NCI-H1930 (cell line): ENCODE results near the gene CD244.
"Not testable (repeated sequence)": the region's sequence is repeated elsewhere in the genome, so short reads cannot be mapped to it uniquely, and the experiment has no call there.

ENCODE experiments used
- DNase-seq, 2 experiments: peaks; one replicate each; lab custom pipeline; 2025; lab: John Stamatoyannopoulos, UW

CD244 gene

DNA sequence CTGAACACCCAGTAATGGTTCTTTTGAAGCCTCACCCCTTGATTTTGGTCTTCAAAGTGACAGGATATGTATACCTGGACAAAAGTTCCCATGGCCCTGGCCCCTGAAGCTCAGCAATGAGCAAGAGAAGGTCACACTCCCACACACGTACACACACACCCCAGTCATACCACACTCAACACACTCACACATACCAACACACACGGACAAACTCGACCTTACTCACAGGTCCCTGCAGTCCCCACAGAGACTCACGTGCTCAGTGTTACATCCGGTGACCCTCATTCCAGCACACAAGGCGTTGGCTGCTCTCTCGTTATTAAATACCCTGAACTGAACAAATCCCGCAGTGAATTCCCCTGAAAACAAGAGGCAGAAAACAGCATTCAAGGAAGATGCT, 16.4 kb upstream of the CD244 start:
- DNase-seq = no peak

DNA sequence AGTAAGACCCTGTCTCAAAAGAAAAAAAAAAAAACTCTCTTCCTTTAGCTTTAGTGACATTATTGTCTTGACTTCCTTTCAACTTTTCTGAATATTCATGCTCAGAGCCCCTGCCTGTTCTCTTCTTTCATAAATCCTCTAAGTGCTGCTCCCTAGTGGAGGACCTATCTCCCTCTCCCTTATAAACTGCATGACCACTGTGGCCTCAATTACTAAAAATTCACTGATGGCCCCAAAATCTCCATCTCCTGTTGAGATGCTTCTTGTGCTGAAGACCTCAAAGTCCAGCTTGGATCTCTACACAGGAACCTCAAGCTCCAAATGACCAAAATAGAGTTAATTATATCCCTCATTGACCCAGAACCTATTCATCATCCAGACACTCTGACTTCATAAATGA, 14.5 kb upstream of the CD244 start:
- DNase-seq = no peak

DNA sequence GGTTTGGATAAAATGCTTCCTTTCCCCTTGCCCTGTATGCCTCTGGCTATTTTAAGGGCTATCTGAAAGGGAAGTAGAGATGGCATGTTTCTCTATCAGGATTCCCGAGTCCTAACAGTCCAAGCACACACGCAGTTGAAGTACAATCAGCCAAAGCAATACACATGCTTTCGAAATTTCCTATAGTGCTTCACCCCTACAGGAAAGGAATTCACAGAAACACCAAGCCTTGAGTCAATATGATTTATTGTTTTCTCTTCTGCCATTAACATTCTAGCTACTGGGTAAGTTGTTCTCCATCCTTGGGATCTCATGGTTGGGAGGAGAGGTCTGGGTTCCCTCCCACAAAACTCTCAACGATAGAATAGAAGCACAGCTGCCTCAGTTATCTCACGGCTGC, 13.6 kb upstream of the CD244 start:
- DNase-seq = no peak

DNA sequence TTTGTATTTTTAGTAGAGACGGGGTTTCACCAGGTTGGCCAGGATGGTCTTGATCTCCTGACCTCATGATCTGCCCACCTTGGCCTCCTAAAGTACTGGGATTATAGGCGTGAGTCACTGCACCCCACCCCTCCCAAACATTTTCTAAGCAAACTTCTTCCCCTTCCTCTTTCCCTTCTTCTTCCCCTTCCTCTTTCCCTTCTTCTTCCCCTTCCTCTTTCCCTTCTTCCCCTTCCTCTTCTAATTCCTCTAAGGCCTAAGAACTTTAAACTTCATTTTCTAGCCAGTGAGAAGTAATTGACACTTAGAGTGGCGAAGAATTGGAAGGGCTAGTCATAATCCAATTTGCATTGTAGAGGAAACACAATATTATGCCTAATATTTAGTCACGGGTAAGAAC, 12.9 kb upstream of the CD244 start:
- not testable (repeated sequence) for DNase-seq

GRCh38 chr1:160874935-160875334, 12.2 kb upstream of the CD244 start:
- DNase-seq = no peak

DNA sequence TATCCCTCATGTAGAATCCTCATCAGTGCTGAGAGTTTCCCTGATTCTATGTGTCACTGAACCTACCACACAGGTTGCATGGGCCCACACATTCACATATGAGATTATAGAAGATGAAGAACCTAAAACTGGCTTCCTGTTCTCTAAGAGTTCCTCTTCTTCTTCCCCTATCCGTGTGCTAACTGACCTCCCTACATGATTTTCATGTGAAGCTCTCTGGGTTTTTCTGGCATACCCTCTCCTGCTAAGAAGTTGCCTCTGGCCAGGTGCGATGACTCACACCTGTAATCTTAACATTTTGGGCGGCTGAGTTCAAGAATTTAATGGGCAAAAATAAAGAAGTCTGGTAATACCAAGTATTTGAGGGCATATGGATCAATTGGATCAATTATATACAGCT, 5.5 kb upstream of the CD244 start:
- no peak for DNase-seq

GRCh38 chr1:160867651-160868050, 5.0 kb upstream of the CD244 start:
- DNase-seq = not testable (repeated sequence)

DNA sequence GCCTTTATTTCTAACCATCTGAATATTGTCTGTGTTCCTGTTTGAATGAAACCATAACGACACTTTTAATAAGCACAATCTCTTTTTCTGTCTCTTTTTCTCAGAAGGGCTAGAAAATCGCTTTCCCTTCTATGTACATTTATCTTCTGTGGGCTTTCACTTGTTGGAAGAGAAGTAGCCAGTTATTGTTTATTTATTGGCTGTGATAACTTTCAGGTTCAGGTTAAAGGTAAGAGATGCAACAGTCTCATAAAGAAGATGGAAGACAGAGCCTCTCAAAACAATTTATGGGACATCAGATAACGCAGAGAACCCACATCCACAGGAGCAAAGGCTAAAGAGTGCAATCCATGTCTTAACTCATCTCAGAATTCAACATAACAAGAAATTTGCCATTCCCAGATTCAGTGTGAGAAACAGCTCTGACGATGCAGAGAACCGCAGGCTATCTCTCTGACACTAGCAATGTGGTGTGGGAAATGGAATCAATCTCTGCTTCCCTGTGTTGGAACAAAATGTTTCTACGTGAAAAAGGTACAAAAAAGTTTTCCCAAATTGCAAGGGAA, 4.1 kb upstream of the CD244 start:
- no peak for DNase-seq

DNA sequence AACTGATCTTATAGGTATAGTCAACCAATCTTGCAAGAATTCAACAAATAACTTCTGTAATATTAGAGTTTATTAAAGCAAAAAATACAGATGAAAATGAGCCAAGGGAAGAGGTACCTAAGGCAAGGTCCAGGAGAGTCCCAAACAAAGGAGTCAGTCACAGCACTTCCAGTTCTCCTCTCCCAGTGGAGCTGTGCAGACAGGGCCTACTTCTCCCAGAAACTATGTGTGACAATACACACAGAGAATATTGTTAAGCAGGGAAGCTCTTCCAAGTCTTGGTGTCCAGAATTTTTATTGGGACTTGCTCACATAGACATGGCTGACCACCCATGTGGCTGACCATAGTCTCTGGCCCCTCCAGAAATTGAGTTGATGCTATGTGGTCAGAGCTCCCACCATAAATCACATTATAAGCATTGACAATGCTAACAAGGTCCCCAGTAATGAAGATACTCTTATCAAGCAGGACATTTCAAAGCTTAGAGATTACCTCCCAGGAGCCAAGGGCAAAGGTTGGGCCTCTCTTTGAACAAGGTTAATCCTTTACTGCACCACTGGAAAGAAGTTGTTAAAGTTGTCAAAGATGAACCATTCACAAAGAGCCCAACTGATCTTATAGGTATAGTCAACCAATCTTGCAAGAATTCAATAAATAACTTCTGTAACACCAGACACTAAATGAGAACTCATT, 3.5 kb upstream of the CD244 start:
- DNase-seq = no peak

- no peak for DNase-seq
These were observed 2.6 kb upstream of the CD244 start for GRCh38 chr1:160865337-160865736.

DNA sequence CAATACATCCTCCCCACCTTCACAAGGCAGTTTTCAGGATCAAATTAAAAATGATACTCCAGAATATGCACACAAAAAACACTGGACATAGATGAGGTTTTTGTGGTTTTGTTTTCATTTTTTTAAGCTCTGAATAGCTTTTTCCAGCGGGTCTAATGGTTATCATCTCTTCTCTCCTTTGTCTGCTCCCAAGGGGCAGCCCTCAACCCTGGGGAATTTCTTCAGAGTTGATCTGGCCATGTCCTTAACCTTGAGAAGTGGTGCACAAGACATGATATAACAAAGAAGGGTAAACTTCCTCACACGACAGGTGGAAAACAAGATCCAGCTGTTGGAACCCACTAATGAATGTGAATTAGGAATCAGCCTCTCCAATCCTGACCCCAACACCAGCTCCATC, 1.5 kb upstream of the CD244 start:
- no peak for DNase-seq

GRCh38 chr1:160863774-160864131, 1.1 kb upstream of the CD244 start:
- no peak for DNase-seq

GRCh38 chr1:160863061-160863773, 530 bp upstream of the CD244 start:
- no peak for DNase-seq

DNA sequence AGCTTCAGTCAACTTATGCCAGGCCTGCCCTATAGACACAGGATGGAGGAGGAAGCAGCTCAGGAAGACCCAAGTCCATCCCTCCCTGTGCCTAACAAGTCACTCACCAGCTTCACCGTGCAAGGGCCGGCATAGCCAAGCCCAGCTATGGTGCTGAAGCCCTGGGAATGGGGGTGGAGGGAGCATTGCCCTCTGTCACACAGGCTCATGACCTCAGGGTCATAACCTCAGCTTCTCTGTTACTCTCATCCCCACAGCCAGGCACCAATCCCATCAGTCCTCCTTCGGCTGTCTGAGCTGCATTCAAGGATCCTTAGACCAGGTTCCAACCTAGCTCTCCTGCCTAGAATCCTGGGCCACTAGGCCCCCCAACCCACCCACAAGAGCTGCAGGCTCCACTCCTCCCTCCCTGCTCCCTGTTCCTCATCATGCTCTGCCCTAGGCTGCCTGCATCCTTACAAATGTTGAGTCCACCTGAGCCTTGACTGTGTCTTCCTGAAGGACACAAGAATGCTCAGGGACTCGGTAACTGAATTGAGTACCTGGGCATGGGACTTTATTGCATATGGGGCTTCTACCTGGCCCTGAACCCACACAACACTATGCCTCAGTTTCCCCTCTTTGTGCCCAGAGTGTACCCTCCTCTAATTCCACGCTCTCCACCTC, 1.7 kb downstream of the CD244 start:
- DNase-seq = no peak

DNA sequence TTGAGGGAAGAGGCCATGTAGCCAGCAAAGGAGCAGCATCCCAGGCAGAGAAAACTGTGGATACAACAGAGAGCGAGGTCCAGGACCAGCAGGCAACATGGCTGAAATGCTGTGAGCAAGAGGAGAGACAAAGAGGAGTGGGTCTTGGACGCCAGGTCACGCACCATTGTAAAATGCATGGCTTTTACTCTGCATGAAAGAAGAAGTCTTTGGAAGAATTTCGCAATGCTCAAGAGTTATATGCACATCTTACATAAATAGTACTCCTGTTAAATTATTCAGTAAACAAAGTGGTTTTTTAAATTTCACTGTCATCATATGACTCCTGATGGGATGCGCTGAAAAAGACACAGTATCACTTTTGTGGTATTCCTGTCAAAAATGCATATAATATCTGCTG, 3.5 kb downstream of the CD244 start:
- DNase-seq = no peak

DNA sequence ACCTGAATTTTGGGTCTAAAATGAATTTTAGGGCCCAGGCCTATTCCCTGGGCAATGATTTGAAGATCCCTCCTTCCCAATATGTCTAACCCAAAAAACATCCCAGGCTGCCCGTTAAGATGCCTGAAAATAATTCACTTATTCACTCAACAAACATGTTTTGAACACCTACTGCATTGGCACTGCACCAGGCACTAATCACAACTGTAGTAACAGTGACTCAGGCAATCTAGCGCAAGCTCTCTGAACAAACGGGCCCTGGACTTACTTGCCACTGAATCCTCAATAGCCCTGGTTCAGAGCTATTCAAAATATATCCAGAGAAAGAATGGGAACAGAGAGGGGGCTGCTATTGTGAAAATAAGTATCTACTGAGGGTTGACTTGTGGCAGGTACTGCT, 4.2 kb downstream of the CD244 start:
- DNase-seq = no peak

DNA sequence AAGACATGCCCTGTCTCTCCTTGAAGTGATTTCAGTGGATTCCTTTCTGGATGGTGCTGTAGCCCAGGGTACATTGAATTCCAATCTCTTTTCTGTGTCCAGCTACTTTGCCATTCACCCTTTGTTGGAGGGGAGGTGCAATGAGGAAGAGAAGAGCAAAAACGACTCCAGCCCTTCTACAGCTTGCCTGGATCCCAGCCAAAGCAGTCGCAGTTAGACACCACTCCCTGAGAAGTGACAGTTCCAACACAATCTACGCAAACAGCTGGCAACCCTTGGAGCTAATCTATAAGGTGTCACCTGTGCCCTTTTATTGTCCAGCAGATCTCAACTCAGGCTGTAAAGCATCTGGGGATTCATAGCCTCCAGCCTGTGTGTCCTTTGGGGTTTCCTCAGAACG, 4.6 kb downstream of the CD244 start:
- no peak for DNase-seq

GRCh38 chr1:160855181-160855981, 7.3 kb downstream of the CD244 start:
- DNase-seq = no peak

DNA sequence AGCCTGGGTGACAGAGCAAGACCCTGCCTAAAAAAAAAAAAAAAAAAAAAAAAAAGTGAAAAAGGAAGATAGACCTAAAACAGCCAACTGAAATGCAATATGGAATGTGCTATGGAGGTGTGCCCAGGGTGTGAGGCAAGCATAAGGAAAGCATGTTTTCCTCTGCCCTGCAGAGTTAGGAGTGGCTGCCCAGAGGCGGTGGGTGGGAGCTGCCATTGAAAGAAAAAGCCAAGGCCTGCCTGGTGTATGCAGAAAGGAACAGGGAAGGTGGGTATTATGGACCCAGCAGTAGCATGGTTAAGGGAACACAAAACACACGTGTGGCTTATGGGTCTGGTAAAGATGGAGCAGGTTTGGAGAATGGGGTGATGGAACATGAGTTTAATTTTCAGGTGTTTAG, 8.9 kb downstream of the CD244 start:
- DNase-seq = no peak

DNA sequence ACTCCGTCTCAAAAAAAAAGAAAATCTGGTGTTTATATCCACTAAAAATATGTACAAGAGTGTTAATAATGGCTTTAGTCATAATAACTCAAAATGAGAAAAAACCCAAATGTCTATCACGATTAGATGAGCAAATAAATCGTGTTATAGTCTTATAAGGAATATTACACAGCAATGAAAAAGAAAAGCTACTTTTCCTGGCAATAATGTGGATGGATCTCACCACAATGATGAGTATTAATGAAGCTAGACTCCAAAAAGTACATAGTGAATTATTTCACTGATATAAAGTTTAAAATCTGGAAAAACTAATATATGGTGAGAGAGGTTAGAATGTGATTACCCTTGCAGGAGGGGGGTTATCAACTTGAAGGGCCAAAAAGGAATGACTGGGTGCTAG, 9.7 kb downstream of the CD244 start:
- DNase-seq = no peak

DNA sequence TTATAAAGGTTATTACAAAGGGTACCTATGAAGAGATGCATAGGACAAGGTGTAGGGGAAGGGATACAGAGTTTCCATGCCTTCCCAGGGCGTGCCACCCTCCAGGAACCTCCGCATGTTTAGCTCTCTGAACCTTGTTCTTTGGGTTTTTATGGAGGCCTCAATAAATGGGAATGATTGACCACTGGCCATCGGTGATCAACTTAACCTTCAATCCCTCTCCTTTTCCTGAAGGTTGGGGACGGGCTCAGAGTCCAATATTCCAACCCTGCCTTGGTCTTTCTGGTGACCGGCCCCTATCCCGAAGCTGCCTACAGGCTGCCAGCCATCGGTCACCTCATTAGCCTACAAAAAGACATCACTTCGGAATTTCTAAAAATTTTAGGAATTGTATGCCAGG, 11.7 kb downstream of the CD244 start:
- DNase-seq = no peak

GRCh38 chr1:160850541-160850940, 12.1 kb downstream of the CD244 start:
- no peak for DNase-seq
